ENCODE data around the gene FOLR2.

GRCh38 chr11:72203163-72203562 is 13.4 kb upstream of the FOLR2 start:
- TF ChIP-seq GATA2 (IDR thresholded peaks at IDR 0.05; ENCODE audit: low read depth, low read length), result no peak
- no peak for TF ChIP-seq GATA3 (IDR thresholded peaks at IDR 0.05; ENCODE audit: low read depth, low read length)
